ENCODE results near the gene XYLT1. TPM values are rescaled to one million over a fixed set of nuclear protein-coding genes. Genes with fewer than 3 reads are reported as not detected.

XYLT1 gene
- total and polyA plus RNA-seq, 4 experiments from 2014 or later, result 1.4 to 48.5 (median 24.5) TPM

DNA sequence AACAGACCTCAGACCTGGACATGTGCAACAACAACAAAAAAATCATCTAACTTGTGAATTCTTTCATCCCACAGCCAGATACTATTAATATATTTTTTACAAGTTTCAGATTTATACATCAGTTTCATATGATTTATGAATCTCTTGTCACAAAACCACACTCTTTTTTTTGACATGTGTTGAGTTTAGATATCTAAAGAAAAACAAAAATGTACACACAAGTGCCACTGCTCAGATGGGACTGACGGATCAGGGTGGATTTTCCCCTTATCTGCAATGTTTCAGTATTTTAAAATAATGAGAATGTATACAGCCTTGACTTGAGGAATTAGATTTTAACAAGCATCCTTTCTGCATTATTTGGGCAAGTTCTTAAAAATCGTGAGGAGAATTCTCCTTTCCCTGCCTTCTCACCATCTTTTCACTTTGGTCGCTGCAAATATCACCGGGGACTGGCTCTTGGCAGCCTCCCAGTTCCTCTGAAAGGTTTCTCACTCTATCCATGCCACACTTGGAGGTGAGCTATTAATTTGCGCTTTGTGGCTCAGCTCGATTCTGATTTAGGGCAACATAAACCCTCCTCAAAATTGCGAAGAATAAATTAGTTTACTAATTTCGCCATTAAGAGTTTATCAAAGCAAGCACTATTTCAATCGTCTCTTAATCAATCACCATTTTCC lies 225.7 kb downstream of the XYLT1 start:
- no peaks in the 10 kb centered on the region for H3K9me3 ChIP-seq (ENCODE audit: control insufficient read depth in 1 of 2, low read length in 2 of 2)
- no peak for DNase-seq
- no peaks in the 10 kb centered on the region for H3K36me3 ChIP-seq (ENCODE audit: insufficient read depth, low read length)
- no peaks in the 10 kb centered on the region for H3K4me1 ChIP-seq (ENCODE audit: insufficient read depth, low read length)
- Mint-ChIP-seq H3K27me3 (no peaks in the 10 kb centered on the region), H3K27ac (peak overlapping the region in 1 of 7 donors; percentile 29), H3K36me3 (peaks cover 2 to 19% of the 10 kb centered on the region in 2 donors), H3K9me3 (no peaks in the 10 kb centered on the region), H3K4me3 (no peak overlapping the region), H3K4me1 (peaks cover 13 to 29% (median 14%) of the 10 kb centered on the region in 4 donors)
- intact Hi-C loops (cut with micrococcal nuclease), result no loop called here
- ChIA-PET POLR2A (ENCODE audit: partially characterized antibody) (no interaction called here), CTCF (ENCODE audit: partially characterized antibody) (interaction anchor here (1.7 kb wide), 1 partner anchor 222 kb away, joined by 3 read pairs; no protein-coding TSS in a partner anchor)
- no peaks in the 10 kb centered on the region for H3K27me3 ChIP-seq (ENCODE audit: insufficient read depth, low read length)
- no peak overlapping the region for H3K27ac ChIP-seq (ENCODE audit: low read depth, low read length)
- H3K4me3 ChIP-seq (ENCODE audit: low read length in 2 of 2), result no peak overlapping the region

DNA sequence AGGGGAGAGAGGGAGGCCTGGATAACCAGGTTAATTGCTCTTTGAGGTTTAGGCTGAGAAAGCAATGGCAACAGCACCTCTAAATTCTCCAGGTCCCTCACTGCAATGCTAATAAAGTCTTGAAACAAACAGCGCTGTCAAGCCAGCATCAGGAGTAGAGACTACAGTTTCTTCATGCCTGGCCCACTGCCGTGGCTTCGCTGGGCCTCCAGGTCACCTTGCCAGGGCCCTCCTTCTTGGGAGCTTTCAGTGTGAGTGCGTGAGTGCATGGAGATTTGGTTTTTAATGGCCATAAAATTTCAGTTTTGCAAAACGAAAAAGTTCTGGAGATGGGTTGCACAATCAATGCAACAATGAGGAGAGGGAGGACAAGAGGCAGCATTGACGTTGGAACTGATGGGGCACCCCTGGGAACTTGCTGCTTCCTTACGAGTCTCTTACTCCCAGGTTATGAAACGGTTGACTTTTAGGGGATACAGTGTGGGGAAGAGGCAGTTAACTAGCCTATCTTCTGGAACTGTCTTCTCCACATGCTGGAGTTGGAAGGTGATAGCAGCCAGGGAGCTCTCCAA lies 229.4 kb downstream of the XYLT1 start:
- peaks cover 28 to 46% (median 32%) of the 10 kb centered on the region in 4 donors for H3K4me1 Mint-ChIP-seq
- ChIA-PET CTCF (ENCODE audit: partially characterized antibody) (no interaction called here), POLR2A (ENCODE audit: partially characterized antibody) (no interaction called here)
- no peaks in the 10 kb centered on the region for H3K27me3 Mint-ChIP-seq
- H3K4me3 Mint-ChIP-seq, result no peak overlapping the region
- H3K36me3 Mint-ChIP-seq, result peaks cover 0 to 33% of the 10 kb centered on the region in 2 donors
- DNase-seq, result no peak
- H3K4me3 ChIP-seq (ENCODE audit: low read length in 2 of 2), result no peak overlapping the region
- H3K9me3 Mint-ChIP-seq, result peaks cover 0 to 8% (median 0%) of the 10 kb centered on the region in 8 donors
- H3K9me3 ChIP-seq (ENCODE audit: control insufficient read depth in 1 of 2, low read length in 2 of 2), result no peaks in the 10 kb centered on the region
- no peaks in the 10 kb centered on the region for H3K36me3 ChIP-seq (ENCODE audit: insufficient read depth, low read length)
- peaks cover 13% of the 10 kb centered on the region for H3K4me1 ChIP-seq (ENCODE audit: insufficient read depth, low read length)
- no peak overlapping the region for H3K27ac ChIP-seq (ENCODE audit: low read depth, low read length)
- intact Hi-C loops (cut with micrococcal nuclease), result no loop called here
- no peak overlapping the region for H3K27ac Mint-ChIP-seq
- H3K27me3 ChIP-seq (ENCODE audit: insufficient read depth, low read length), result no peaks in the 10 kb centered on the region

DNA sequence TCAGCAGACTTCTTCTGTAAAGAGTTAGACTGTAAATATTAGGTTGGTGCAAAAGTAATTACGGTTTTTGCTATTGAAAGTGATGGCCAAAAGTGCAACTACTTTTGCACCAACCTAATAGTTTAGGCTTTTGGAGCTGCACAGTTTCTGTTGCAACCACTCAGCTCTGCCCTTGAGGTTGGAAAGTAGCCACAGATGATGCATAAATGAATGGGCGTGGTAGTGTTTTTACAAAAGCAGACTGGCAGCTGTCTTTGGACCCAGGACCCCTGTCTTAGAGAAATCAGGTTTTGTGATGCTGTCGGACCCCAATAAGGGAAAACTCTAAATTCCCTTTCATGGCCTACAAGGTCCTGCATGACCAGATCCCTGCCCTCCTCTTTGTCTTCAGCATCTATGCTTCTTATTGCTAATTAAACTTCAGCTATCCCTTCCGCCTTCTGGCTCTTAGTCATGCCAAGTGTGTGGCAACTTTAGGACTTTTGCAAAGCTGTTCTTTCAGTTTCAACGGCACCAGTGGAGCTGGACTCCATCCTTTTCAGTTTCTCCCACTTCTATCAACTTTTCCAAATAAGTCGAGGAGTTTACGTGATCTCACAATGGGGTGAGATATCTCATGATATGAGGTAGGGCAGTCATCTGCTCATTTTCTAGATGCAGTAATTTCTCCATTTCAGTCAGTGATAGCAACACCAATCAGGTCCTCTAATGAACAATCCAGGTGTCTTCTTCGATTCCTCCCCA lies 232.3 kb downstream of the XYLT1 start:
- H3K27me3 ChIP-seq (ENCODE audit: insufficient read depth, low read length), result no peaks in the 10 kb centered on the region
- Mint-ChIP-seq H3K4me1 (peaks cover 24 to 43% (median 30%) of the 10 kb centered on the region in 4 donors), H3K27ac (peak overlapping the region in 5 of 7 donors; percentile 4 to 72 (median 42)), H3K27me3 (no peaks in the 10 kb centered on the region), H3K9me3 (peaks cover 0 to 8% (median 0%) of the 10 kb centered on the region in 8 donors), H3K36me3 (peaks cover 0 to 36% of the 10 kb centered on the region in 2 donors), H3K4me3 (peak overlapping the region in 2 of 8 donors; percentile 15 to 22)
- peaks cover 13% of the 10 kb centered on the region for H3K4me1 ChIP-seq (ENCODE audit: insufficient read depth, low read length)
- H3K9me3 ChIP-seq (ENCODE audit: control insufficient read depth in 1 of 2, low read length in 2 of 2), result no peaks in the 10 kb centered on the region
- H3K36me3 ChIP-seq (ENCODE audit: insufficient read depth, low read length), result no peaks in the 10 kb centered on the region
- intact Hi-C loops (cut with micrococcal nuclease), result no loop called here
- POLR2A ChIA-PET (ENCODE audit: partially characterized antibody), result no interaction called here
- CTCF ChIA-PET (ENCODE audit: partially characterized antibody), result interaction anchor here (1.5 kb wide), 1 partner anchor 229 kb away, joined by 8 read pairs; no protein-coding TSS in a partner anchor
- no peak overlapping the region for H3K27ac ChIP-seq (ENCODE audit: low read depth, low read length)
- DNase-seq, result no peak
- no peak overlapping the region for H3K4me3 ChIP-seq (ENCODE audit: low read length in 2 of 2)

DNA sequence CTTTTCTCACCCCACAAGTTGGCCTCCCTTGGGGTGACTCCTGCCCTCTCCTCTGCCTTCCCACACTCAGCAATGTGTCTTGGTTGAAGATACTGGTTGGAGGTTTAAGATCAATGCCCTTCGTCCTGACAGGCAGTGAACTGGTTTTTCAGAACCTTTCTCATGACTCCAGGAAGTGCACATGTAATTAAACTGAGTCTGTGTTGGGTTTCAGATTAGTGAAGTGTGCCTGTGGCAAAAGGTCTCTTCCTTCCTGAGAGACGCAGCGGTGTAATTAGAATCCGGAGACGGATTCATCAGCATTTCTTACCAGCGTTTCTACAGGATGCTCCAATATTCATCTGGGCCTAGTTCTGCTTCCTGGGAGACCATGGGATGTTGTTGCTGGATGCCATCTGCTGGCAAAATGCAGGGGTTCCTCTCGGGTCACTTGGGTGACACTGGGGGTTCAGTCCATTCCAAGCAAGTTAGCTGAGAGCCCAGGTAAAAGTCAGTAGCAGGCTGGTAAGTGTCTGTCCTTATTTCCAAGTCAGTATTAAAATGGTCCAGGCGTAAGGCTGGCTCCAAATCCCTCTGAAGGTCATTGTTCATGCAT lies 233.3 kb downstream of the XYLT1 start:
- DNase-seq, result no peak
- intact Hi-C loops (cut with micrococcal nuclease), result no loop called here
- Histone ChIP-seq H3K36me3 (ENCODE audit: insufficient read depth, low read length) (no peaks in the 10 kb centered on the region), H3K4me3 (ENCODE audit: low read length in 2 of 2) (no peak overlapping the region), H3K4me1 (ENCODE audit: insufficient read depth, low read length) (peaks cover 13% of the 10 kb centered on the region), H3K9me3 (ENCODE audit: control insufficient read depth in 1 of 2, low read length in 2 of 2) (no peaks in the 10 kb centered on the region), H3K27ac (ENCODE audit: low read depth, low read length) (no peak overlapping the region), H3K27me3 (ENCODE audit: insufficient read depth, low read length) (no peaks in the 10 kb centered on the region)
- Mint-ChIP-seq H3K27ac (peak overlapping the region; percentile 3 to 64 (median 23)), H3K9me3 (peaks cover 0 to 8% (median 0%) of the 10 kb centered on the region in 8 donors), H3K4me3 (peak overlapping the region in 2 of 8 donors; percentile 32 to 71), H3K36me3 (peaks cover 0 to 34% of the 10 kb centered on the region in 2 donors), H3K4me1 (peaks cover 22 to 39% (median 30%) of the 10 kb centered on the region in 4 donors), H3K27me3 (no peaks in the 10 kb centered on the region)
- CTCF ChIA-PET (ENCODE audit: partially characterized antibody), result interaction anchor here (1.5 kb wide), 1 partner anchor 230 kb away, joined by 8 read pairs; no protein-coding TSS in a partner anchor
- POLR2A ChIA-PET (ENCODE audit: partially characterized antibody), result no interaction called here

DNA sequence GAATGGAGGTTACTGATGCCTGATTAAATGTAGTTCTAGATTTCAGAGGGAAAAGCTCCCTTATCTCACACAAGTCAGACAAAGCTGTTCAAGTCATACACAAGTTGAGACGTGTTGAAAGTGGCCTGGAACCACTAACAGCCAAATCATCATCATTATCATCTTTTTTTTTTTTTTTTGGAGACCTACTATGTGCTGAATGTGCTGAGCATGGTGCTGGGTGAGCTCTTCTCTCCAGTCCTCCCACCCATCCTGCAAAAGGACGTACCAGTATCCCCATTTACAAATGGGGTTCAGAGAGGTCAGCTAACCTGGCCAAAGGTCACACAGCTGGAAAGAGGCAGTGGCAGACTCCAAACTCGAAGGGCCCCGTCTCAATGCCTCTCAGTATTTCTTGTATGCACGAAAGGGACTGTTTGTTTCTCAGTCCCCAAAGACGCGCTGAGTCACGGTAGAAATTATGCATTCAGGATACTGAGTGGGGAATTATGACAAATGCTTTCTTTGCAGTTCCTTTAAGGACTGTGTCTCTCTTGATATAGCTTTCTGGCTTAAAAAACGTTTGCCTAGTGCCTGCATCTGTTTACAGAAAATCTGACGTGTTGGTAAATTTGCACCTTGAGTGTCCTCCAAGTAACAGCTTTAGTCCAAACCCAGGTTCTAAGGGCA lies 235.5 kb downstream of the XYLT1 start:
- Histone ChIP-seq H3K4me3 (ENCODE audit: low read length in 2 of 2) (no peak overlapping the region), H3K27ac (ENCODE audit: low read depth, low read length) (no peak overlapping the region), H3K4me1 (ENCODE audit: insufficient read depth, low read length) (peaks cover 13% of the 10 kb centered on the region), H3K36me3 (ENCODE audit: insufficient read depth, low read length) (no peaks in the 10 kb centered on the region), H3K9me3 (ENCODE audit: control insufficient read depth in 1 of 2, low read length in 2 of 2) (no peaks in the 10 kb centered on the region), H3K27me3 (ENCODE audit: insufficient read depth, low read length) (no peaks in the 10 kb centered on the region)
- ChIA-PET POLR2A (ENCODE audit: partially characterized antibody) (interaction anchor here (0.6 kb wide), 1 partner anchor 136 kb away, joined by 4 read pairs; no protein-coding TSS in a partner anchor), CTCF (ENCODE audit: partially characterized antibody) (interaction anchor here (1.0 kb wide), 1 partner anchor 181 kb away, joined by 3 read pairs; no protein-coding TSS in a partner anchor)
- peaks cover 0 to 8% (median 0%) of the 10 kb centered on the region in 8 donors for H3K9me3 Mint-ChIP-seq
- H3K27me3 Mint-ChIP-seq, result no peaks in the 10 kb centered on the region
- H3K4me1 Mint-ChIP-seq, result peaks cover 22 to 32% (median 30%) of the 10 kb centered on the region in 4 donors
- H3K27ac Mint-ChIP-seq, result no peak overlapping the region
- H3K4me3 Mint-ChIP-seq, result no peak overlapping the region
- no peak for DNase-seq
- intact Hi-C loops (cut with micrococcal nuclease), result no loop called here
- peaks cover 0 to 36% of the 10 kb centered on the region in 2 donors for H3K36me3 Mint-ChIP-seq

DNA sequence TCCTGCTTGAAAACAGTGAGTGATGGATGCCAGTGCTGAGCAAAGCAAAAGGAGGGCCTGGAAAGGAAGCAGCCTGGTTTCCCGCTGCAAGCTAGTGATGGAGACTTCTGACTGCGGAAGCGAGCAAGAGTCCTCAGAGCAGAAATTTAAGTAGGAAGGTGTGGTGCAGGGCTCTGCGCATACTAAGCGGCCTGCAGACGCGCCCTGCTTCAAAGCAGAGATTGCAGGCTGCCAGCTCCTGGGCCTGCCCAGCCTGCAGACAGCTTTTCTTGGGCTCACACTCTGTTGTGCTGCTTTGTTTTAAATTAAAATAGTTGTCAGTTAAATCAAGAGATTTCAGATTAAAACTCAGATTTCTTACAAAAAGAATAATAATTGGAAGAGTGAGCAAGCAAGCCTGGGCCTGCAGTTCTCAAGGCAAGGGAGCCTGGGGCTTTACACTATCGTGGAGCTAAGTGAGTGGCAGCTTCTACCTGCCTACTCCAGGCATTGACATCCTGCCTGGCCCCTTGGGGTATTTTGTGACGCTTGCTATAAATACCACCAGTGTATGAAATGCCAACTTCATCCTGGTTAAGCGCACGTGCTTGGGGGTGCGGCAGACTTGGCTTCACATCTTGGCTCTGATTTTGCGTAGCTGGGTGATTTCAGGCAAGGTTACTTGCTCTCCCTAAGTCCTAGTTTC lies 237.3 kb downstream of the XYLT1 start:
- peaks cover 9 to 14% (median 13%) of the 10 kb centered on the region in 4 donors for H3K4me1 Mint-ChIP-seq
- H3K36me3 ChIP-seq (ENCODE audit: insufficient read depth, low read length), result no peaks in the 10 kb centered on the region
- H3K4me3 ChIP-seq (ENCODE audit: low read length in 2 of 2), result no peak overlapping the region
- peaks cover 0 to 25% of the 10 kb centered on the region in 2 donors for H3K36me3 Mint-ChIP-seq
- no peaks in the 10 kb centered on the region for H3K9me3 ChIP-seq (ENCODE audit: control insufficient read depth in 1 of 2, low read length in 2 of 2)
- H3K27ac ChIP-seq (ENCODE audit: low read depth, low read length), result no peak overlapping the region
- POLR2A ChIA-PET (ENCODE audit: partially characterized antibody), result interaction anchor here (1.0 kb wide), 1 partner anchor 136 kb away, joined by 3 read pairs; no protein-coding TSS in a partner anchor
- CTCF ChIA-PET (ENCODE audit: partially characterized antibody), result no interaction called here
- no peaks in the 10 kb centered on the region for H3K9me3 Mint-ChIP-seq
- H3K27me3 ChIP-seq (ENCODE audit: insufficient read depth, low read length), result no peaks in the 10 kb centered on the region
- DNase-seq, result no peak
- H3K4me3 Mint-ChIP-seq, result no peak overlapping the region
- intact Hi-C loops (cut with micrococcal nuclease), result no loop called here
- peaks cover 10% of the 10 kb centered on the region for H3K4me1 ChIP-seq (ENCODE audit: insufficient read depth, low read length)
- H3K27me3 Mint-ChIP-seq, result no peaks in the 10 kb centered on the region
- peak overlapping the region in 1 of 7 donors; percentile 62 for H3K27ac Mint-ChIP-seq
